Type B pancreatic cell (in vitro differentiated cells): ENCODE measurements around the gene FAM53A. TPM values are rescaled to one million over a fixed set of nuclear protein-coding genes. Genes with fewer than 3 reads are reported as not detected.

Source experiments
- DNase-seq: peaks from one replicate; pipeline ENCODE4 v3.0.0; 2021; ENCODE audit warnings: mixed read lengths; ENCODE audit not compliant: unreplicated experiment; ENCODE audit errors: extremely low spot score
- H3K27ac Mint-ChIP-seq: 2 replicates; pipeline ENCODE4 v1.8.0; 2021; ENCODE audit warnings: mild to moderate bottlenecking, mixed read lengths
- H3K27me3 Mint-ChIP-seq: 2 replicates; pipeline ENCODE4 v1.8.0; 2021; ENCODE audit warnings: mixed read lengths
- H3K36me3 Mint-ChIP-seq: 2 replicates; pipeline ENCODE4 v1.8.0; 2021; ENCODE audit warnings: mixed read lengths
- H3K4me1 Mint-ChIP-seq: one replicate; pipeline ENCODE4 v1.8.0; 2021; ENCODE audit warnings: mixed read lengths; ENCODE audit not compliant: unreplicated experiment
- H3K4me3 Mint-ChIP-seq: 2 replicates; pipeline ENCODE4 v1.8.0; 2021; ENCODE audit warnings: mild to moderate bottlenecking, mixed read lengths
- H3K9me3 Mint-ChIP-seq: 2 replicates; pipeline ENCODE4 v1.8.0; 2021; ENCODE audit warnings: mixed read lengths
- total RNA-seq: library from RNA; stranded (reverse); gene quantifications from 2 replicates; pipeline ENCODE4 v1.2.1, GENCODE V29; 2021; ENCODE audit warnings: low replicate concordance
- TF ChIP-seq, protein P1 (sequence below): fragments of 200-600 bp; sonication (generic); conservative IDR thresholded peaks from 2 replicates; pipeline ENCODE4 v1.5.0; 2021; ENCODE audit warnings: antibody characterized with exemption, mild to moderate bottlenecking

Gene FAM53A
- total RNA-seq, 1 donor from 2014 or later, result 3.2 TPM

DNA sequence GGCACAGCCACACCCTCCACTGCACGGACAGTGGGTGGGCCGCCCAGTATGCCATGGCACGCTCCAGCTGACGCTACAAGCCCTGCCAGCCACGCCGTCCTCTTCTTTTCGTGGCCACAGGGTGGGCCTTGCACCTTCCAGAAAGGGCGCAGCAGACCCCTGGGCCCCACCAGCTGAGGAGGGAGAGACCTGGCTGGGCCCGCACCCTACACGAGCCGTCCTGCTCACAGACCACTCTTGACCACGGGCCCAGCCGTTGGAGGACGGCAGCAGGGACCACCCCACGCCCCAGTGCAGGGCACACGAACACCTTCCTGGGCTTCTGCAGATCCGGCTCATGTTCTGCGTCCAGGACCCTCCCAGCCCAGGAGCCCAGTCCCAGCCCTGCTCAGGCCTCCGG is 27.1 kb downstream of the FAM53A start:
- no peak overlapping the region for H3K27ac Mint-ChIP-seq
- H3K9me3 Mint-ChIP-seq, result no peaks in the 10 kb centered on the region
- no peaks in the 10 kb centered on the region for H3K36me3 Mint-ChIP-seq
- TF ChIP-seq, protein P1, sequence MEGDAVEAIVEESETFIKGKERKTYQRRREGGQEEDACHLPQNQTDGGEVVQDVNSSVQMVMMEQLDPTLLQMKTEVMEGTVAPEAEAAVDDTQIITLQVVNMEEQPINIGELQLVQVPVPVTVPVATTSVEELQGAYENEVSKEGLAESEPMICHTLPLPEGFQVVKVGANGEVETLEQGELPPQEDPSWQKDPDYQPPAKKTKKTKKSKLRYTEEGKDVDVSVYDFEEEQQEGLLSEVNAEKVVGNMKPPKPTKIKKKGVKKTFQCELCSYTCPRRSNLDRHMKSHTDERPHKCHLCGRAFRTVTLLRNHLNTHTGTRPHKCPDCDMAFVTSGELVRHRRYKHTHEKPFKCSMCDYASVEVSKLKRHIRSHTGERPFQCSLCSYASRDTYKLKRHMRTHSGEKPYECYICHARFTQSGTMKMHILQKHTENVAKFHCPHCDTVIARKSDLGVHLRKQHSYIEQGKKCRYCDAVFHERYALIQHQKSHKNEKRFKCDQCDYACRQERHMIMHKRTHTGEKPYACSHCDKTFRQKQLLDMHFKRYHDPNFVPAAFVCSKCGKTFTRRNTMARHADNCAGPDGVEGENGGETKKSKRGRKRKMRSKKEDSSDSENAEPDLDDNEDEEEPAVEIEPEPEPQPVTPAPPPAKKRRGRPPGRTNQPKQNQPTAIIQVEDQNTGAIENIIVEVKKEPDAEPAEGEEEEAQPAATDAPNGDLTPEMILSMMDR, result no peak
- no peak overlapping the region for H3K4me3 Mint-ChIP-seq
- H3K27me3 Mint-ChIP-seq, result no peaks in the 10 kb centered on the region
- DNase-seq, result no peak
- no peaks in the 10 kb centered on the region for H3K4me1 Mint-ChIP-seq

GRCh38 chr4:1656132-1656531 is 28.0 kb downstream of the FAM53A start:
- Mint-ChIP-seq H3K4me3 (no peak overlapping the region), H3K9me3 (no peaks in the 10 kb centered on the region), H3K27ac (no peak overlapping the region), H3K27me3 (no peaks in the 10 kb centered on the region), H3K36me3 (no peaks in the 10 kb centered on the region), H3K4me1 (no peaks in the 10 kb centered on the region)
- TF ChIP-seq, protein P1, result no peak
- DNase-seq, result no peak

GRCh38 chr4:1655676-1656075 is 28.4 kb downstream of the FAM53A start:
- DNase-seq, result no peak
- Mint-ChIP-seq H3K27me3 (no peaks in the 10 kb centered on the region), H3K4me3 (no peak overlapping the region), H3K36me3 (no peaks in the 10 kb centered on the region), H3K9me3 (no peaks in the 10 kb centered on the region), H3K4me1 (no peaks in the 10 kb centered on the region), H3K27ac (no peak overlapping the region)
- TF ChIP-seq, protein P1, result no peak

- Mint-ChIP-seq H3K27ac (no peak overlapping the region), H3K27me3 (no peaks in the 10 kb centered on the region), H3K4me1 (no peaks in the 10 kb centered on the region), H3K36me3 (no peaks in the 10 kb centered on the region), H3K9me3 (no peaks in the 10 kb centered on the region), H3K4me3 (no peak overlapping the region)
- no peak for DNase-seq
- TF ChIP-seq, protein P1, result no peak
Measured at GRCh38 chr4:1655081-1655480, 29.0 kb downstream of the FAM53A start.

DNA sequence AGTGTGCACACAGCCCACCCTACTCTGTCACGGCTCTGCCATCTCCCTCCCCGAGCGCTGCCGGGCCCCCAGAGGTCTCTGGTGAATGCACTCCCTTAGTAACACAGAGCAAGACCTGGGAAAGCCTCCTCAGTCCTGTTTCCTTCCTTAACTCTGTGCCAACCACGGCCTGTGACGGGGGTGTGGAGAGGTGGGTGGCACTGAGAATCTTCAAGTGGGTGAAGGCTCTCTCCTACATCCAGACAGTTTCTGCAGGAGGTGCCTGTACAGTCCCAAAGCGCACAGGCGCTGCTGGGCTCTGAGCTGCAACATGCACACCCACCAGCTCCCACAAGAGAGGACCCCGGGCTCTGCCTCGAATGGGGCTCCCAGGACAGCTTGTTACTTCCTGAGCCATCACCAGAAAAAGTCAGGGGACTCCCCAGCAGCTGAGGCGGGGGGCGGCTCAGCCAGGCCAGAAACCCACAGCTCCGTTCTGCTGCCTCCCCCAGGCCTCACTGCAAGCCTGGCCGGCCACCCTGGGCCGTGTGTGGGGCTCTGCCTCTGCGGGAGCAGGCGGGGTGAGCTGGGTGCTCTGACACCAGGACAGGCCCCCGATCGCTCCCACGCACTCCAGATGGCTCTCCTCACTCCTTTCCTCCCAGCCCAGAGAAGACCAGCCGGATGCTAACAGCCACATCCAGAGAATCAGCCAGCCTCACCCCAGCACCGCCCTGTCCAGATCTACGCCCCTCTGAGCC is 29.7 kb downstream of the FAM53A start:
- Mint-ChIP-seq H3K27me3 (no peaks in the 10 kb centered on the region), H3K4me3 (no peak overlapping the region), H3K9me3 (no peaks in the 10 kb centered on the region), H3K36me3 (no peaks in the 10 kb centered on the region), H3K27ac (no peak overlapping the region), H3K4me1 (no peaks in the 10 kb centered on the region)
- TF ChIP-seq, protein P1, result no peak
- no peak for DNase-seq
